Measurements from ENCODE around the gene KDM4B. TPM values are rescaled to one million over a fixed set of nuclear protein-coding genes. Genes with fewer than 3 reads are reported as not detected.

The KDM4B gene
- total RNA-seq, 1 experiment from 2014 or later = 35.9 TPM

GRCh38 chr19:5024282-5024681 is 55.4 kb downstream of the KDM4B start:
- no peaks in the 10 kb centered on the region for H4K20me1 ChIP-seq (ENCODE audit: insufficient read depth)
- RAD21 ChIA-PET (ENCODE audit: low non-redundant PET in 1 of 2, low total read pairs in 2 of 2, uncharacterized antibody in 2 of 2, unreplicated experiment in 2 of 2) = no interaction called here
- POLR2A ChIA-PET = no interaction called here
- BruUV-seq (replicated peaks) = no TSS peak
- DNase-seq (ENCODE audit: low read depth, low spot score) (no peak), ATAC-seq (no peak)
- H2AFZ ChIP-seq (ENCODE audit: low read depth, low read length, poor library complexity, severe bottlenecking) = no peak overlapping the region
- H3K4me3 ChIP-seq (replicated peaks in 1 of 2; ENCODE audit: low read depth in 1 of 2, low read length in 2 of 2) = no peak overlapping the region
- H3K4me2 ChIP-seq (ENCODE audit: low read length) = no peak overlapping the region
- 0 out of 2 replicates have a peak, but pooled peaks cover 14% of the 10 kb centered on the region for H3K79me2 ChIP-seq (ENCODE audit: insufficient read depth, low read length)
- H3K27ac ChIP-seq (ENCODE audit: low read depth, low read length) = no peak overlapping the region
- no peaks in the 10 kb centered on the region for H3K9me2 ChIP-seq (ENCODE audit: insufficient read depth)
- no peaks in the 10 kb centered on the region for H3K36me3 ChIP-seq (ENCODE audit: control insufficient read depth in 1 of 2, insufficient read depth in 2 of 2, low read length in 2 of 2)
- peaks cover 3 to 13% of the 10 kb centered on the region in 2 experiments for H3K4me1 ChIP-seq (ENCODE audit: control insufficient read depth in 1 of 2, insufficient read depth in 2 of 2, low read length in 2 of 2)
- H3K9me3 ChIP-seq (ENCODE audit: control insufficient read depth in 1 of 2, insufficient read depth in 1 of 2, low read depth in 1 of 2, low read length in 2 of 2) = peaks cover 0 to 7% of the 10 kb centered on the region in 2 experiments; a peak in 1 of 4 replicates
- CTCF ChIA-PET = interaction anchor here (3.8 kb wide), 1 partner anchor 23 kb away, joined by 14 read pairs; no protein-coding TSS in a partner anchor
- no peaks in the 10 kb centered on the region for H3K27me3 ChIP-seq (ENCODE audit: insufficient read depth, low read length)
- no peak overlapping the region for H3K9ac ChIP-seq (ENCODE audit: low read length)
- intact Hi-C loops (cut with micrococcal nuclease) = no loop called here
- no peak for TF ChIP-seq POLR2AphosphoS5 (IDR thresholded peaks at IDR 0.05; ENCODE audit: low read depth, low read length)

GRCh38 chr19:5025027-5025426 is 56.1 kb downstream of the KDM4B start:
- Histone ChIP-seq H4K20me1 (ENCODE audit: insufficient read depth) (no peaks in the 10 kb centered on the region), H3K4me3 (replicated peaks in 1 of 2; ENCODE audit: low read depth in 1 of 2, low read length in 2 of 2) (no peak overlapping the region), H3K4me1 (ENCODE audit: control insufficient read depth in 1 of 2, insufficient read depth in 2 of 2, low read length in 2 of 2) (peaks cover 3 to 19% of the 10 kb centered on the region in 2 experiments), H2AFZ (ENCODE audit: low read depth, low read length, poor library complexity, severe bottlenecking) (no peak overlapping the region), H3K4me2 (ENCODE audit: low read length) (no peak overlapping the region), H3K9me2 (ENCODE audit: insufficient read depth) (no peaks in the 10 kb centered on the region), H3K36me3 (ENCODE audit: control insufficient read depth in 1 of 2, insufficient read depth in 2 of 2, low read length in 2 of 2) (no peaks in the 10 kb centered on the region), H3K79me2 (ENCODE audit: insufficient read depth, low read length) (0 out of 2 replicates have a peak, but pooled peaks cover 14% of the 10 kb centered on the region), H3K9ac (ENCODE audit: low read length) (no peak overlapping the region), H3K27ac (ENCODE audit: low read depth, low read length) (no peak overlapping the region), H3K27me3 (ENCODE audit: insufficient read depth, low read length) (no peaks in the 10 kb centered on the region), H3K9me3 (ENCODE audit: control insufficient read depth in 1 of 2, insufficient read depth in 1 of 2, low read depth in 1 of 2, low read length in 2 of 2) (no peaks in the 10 kb centered on the region; a peak in 1 of 4 replicates)
- ChIA-PET POLR2A (no interaction called here), RAD21 (ENCODE audit: low non-redundant PET in 1 of 2, low total read pairs in 2 of 2, uncharacterized antibody in 2 of 2, unreplicated experiment in 2 of 2) (no interaction called here), CTCF (interaction anchor here (1.7 to 3.8 kb wide), 3 partner anchors 23 to 215 kb away, joined by 4 to 14 read pairs (median 13); no protein-coding TSS in a partner anchor)
- no peak for TF ChIP-seq ZFX (IDR thresholded peaks at IDR 0.05)
- no peak for TF ChIP-seq EZH2phosphoT487 (IDR thresholded peaks at IDR 0.05; ENCODE audit: borderline replicate concordance)
- TF ChIP-seq TCF7L2 (IDR thresholded peaks at IDR 0.05; ENCODE audit: borderline replicate concordance, extremely low read depth, insufficient read depth, insufficient read length) = no peak
- no peak for TF ChIP-seq MAX (IDR thresholded peaks at IDR 0.05)
- no peak for TF ChIP-seq REST (IDR thresholded peaks at IDR 0.05; ENCODE audit: low read depth)
- no peak for TF ChIP-seq POLR2A (IDR thresholded peaks at IDR 0.05; ENCODE audit: borderline replicate concordance, extremely low read depth, insufficient read depth, insufficient read length)
- no peak for TF ChIP-seq CEBPB (IDR thresholded peaks at IDR 0.05; ENCODE audit: low read depth)
- TF ChIP-seq FOSL1 (IDR thresholded peaks at IDR 0.05; ENCODE audit: low read depth) = no peak
- TF ChIP-seq EZH2 (IDR thresholded peaks at IDR 0.05) = no peak
- TF ChIP-seq YY1 (IDR thresholded peaks at IDR 0.05; ENCODE audit: extremely low read depth, insufficient replicate concordance, low read depth, low read length) = no peak
- TF ChIP-seq POLR2AphosphoS5 (IDR thresholded peaks at IDR 0.05; ENCODE audit: low read depth, low read length) = no peak
- no peak for TF ChIP-seq SIN3A (IDR thresholded peaks at IDR 0.05; ENCODE audit: low read depth)
- TF ChIP-seq RAD21 (IDR thresholded peaks at IDR 0.05; ENCODE audit: low read depth) = no peak
- TF ChIP-seq ELF1 (IDR thresholded peaks at IDR 0.05; ENCODE audit: borderline replicate concordance, low read depth) = no peak
- TF ChIP-seq CTCF (IDR thresholded peaks at IDR 0.05 in 2 of 3, conservative IDR thresholded peaks at IDR 0.05 in 1 of 3; ENCODE audit: borderline replicate concordance in 1 of 3, insufficient read depth in 1 of 3, low read depth in 2 of 3, low read length in 2 of 3) = no peak
- DNase-seq (ENCODE audit: low read depth, low spot score) (no peak), ATAC-seq (no peak)
- BruUV-seq (replicated peaks) = no TSS peak
- intact Hi-C loops (cut with micrococcal nuclease) = no loop called here

Data from HCT116 (cell line).